Measurements from ENCODE around the gene IMPA2. TPM values are rescaled to one million over a fixed set of nuclear protein-coding genes. Genes with fewer than 3 reads are reported as not detected.

IMPA2 gene
- total and polyA plus RNA-seq, 7 donors: 61.4 to 342 (median 196) TPM

DNA sequence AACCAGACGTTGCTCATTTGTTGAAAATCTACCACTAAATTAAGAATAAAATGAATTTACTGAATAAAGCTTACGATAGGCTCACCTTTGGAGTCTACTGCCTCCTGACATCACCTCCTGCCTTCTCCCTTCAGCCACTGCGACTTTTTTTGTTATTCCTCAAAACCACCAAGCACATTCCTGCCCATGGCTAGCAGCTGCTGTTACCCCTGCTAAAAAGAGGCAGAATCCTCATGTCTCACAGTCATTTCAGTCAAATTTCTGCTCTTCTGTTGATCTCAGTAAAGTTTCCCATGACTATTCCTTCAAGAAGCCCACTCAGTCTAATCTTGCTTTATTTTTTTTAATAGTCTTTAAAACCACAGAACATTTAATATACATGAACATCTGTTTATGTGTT lies 71.6 kb downstream of the IMPA2 start:
- no peaks in the 10 kb centered on the region for H3K9me3 ChIP-seq
- TF ChIP-seq, protein P1, sequence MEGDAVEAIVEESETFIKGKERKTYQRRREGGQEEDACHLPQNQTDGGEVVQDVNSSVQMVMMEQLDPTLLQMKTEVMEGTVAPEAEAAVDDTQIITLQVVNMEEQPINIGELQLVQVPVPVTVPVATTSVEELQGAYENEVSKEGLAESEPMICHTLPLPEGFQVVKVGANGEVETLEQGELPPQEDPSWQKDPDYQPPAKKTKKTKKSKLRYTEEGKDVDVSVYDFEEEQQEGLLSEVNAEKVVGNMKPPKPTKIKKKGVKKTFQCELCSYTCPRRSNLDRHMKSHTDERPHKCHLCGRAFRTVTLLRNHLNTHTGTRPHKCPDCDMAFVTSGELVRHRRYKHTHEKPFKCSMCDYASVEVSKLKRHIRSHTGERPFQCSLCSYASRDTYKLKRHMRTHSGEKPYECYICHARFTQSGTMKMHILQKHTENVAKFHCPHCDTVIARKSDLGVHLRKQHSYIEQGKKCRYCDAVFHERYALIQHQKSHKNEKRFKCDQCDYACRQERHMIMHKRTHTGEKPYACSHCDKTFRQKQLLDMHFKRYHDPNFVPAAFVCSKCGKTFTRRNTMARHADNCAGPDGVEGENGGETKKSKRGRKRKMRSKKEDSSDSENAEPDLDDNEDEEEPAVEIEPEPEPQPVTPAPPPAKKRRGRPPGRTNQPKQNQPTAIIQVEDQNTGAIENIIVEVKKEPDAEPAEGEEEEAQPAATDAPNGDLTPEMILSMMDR (IDR thresholded peaks at IDR 0.05): no peak
- H3K36me3 ChIP-seq (ENCODE audit: insufficient read depth in 1 of 2, low read depth in 1 of 2): no peaks in the 10 kb centered on the region
- ATAC-seq (no peak), DNase-seq (no peak)
- intact Hi-C loops (cut with DNase I): no loop called here
- 68 to 71% (median 71%) methylated on average over 3 of the region's 3 CpGs for WGBS, 3 donors
- no peak overlapping the region for H3K4me3 ChIP-seq
- H3K27me3 ChIP-seq (ENCODE audit: insufficient read depth in 3 of 3, low read length in 2 of 3): no peaks in the 10 kb centered on the region
- no peaks in the 10 kb centered on the region for H3K4me1 ChIP-seq
- no peak overlapping the region for H3K27ac ChIP-seq

- Histone ChIP-seq H3K4me3 (no peak overlapping the region), H3K4me1 (no peaks in the 10 kb centered on the region), H3K36me3 (ENCODE audit: insufficient read depth in 1 of 2, low read depth in 1 of 2) (no peaks in the 10 kb centered on the region), H3K27me3 (ENCODE audit: insufficient read depth in 3 of 3, low read length in 2 of 3) (no peaks in the 10 kb centered on the region), H3K27ac (no peak overlapping the region), H3K9me3 (no peaks in the 10 kb centered on the region)
- DNase-seq: no peak
- intact Hi-C loops (cut with DNase I): no loop called here
- no peak for ATAC-seq
- 46 to 54% (median 47%) methylated on average over 2 of the region's 2 CpGs for WGBS, 3 donors
- TF ChIP-seq, protein P1 (IDR thresholded peaks at IDR 0.05): no peak
These were observed 72.0 kb downstream of the IMPA2 start for GRCh38 chr18:12053289-12053688.

DNA sequence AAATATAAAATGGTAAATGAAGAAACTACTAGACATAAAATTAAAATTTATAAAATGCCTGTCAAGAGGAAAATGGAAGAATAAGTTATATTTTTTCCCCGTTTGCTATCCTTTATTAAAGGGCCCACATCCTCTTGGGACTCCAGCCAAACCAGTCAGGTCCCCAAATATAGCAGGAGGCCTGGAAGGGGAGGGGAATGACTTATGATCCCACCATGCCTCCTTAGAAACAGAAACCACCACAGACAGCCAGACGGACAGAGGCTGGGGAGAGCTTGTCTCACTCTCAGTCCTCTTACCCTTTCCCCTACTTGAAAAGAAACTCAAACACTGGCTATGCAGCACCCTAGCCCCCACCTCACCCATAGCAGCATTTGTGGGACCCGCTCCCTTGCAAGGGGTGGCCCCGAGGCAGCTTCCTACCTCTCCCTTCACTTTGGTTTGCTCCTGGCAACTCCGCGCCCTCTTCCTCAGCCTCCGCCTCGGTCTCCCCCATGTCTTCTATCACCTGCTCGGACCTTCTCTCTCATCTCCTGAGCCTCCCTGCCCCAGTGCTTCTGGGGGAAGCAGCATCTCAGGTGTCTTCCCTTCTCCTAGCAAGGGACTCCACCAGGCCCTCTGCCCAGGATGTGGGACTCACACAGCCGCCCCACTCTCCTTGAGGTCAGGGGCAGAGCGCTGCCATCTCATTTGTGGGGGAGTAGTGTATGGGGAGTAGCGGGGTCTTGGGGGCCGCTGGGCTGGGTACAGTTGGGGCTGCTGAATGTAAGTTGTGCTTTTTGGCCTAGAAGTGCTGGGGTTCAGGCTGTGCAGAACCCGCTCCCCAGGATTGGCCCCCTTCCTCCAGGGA lies 75.0 kb downstream of the IMPA2 start:
- no peaks in the 10 kb centered on the region for H3K36me3 ChIP-seq (ENCODE audit: insufficient read depth in 1 of 2, low read depth in 1 of 2)
- DNase-seq (no peak), ATAC-seq (no peak)
- no peak overlapping the region for H3K27ac ChIP-seq
- intact Hi-C loops (cut with DNase I): no loop called here
- no peaks in the 10 kb centered on the region for H3K9me3 ChIP-seq
- no peaks in the 10 kb centered on the region for H3K4me1 ChIP-seq
- H3K4me3 ChIP-seq: no peak overlapping the region
- TF ChIP-seq, protein P1 (IDR thresholded peaks at IDR 0.05): no peak
- no peaks in the 10 kb centered on the region for H3K27me3 ChIP-seq (ENCODE audit: insufficient read depth in 3 of 3, low read length in 2 of 3)
- 70 to 77% (median 76%) methylated on average over 14 of the region's 14 CpGs for WGBS, 3 donors

- Histone ChIP-seq H3K27ac (no peak overlapping the region), H3K27me3 (ENCODE audit: insufficient read depth in 3 of 3, low read length in 2 of 3) (no peaks in the 10 kb centered on the region), H3K36me3 (ENCODE audit: insufficient read depth in 1 of 2, low read depth in 1 of 2) (no peaks in the 10 kb centered on the region), H3K4me1 (no peaks in the 10 kb centered on the region), H3K4me3 (no peak overlapping the region), H3K9me3 (no peaks in the 10 kb centered on the region)
- 77 to 83% (median 78%) methylated on average over 13 to 14 of the region's 14 CpGs for WGBS, 3 donors
- ATAC-seq (no peak), DNase-seq (no peak)
- TF ChIP-seq, protein P1 (IDR thresholded peaks at IDR 0.05): no peak
- intact Hi-C loops (cut with DNase I): no loop called here
These were observed 75.6 kb downstream of the IMPA2 start for GRCh38 chr18:12056884-12057402.
